Thoracic aorta endothelial cell (primary cell): Measurements from ENCODE around the gene LOXL4. TPM values are rescaled to one million over a fixed set of nuclear protein-coding genes. Genes with fewer than 3 reads are reported as not detected.

Source experiments
- total RNA-seq: library from RNA; depleted of rRNA; stranded (reverse); fragments of >200 nt; gene quantifications from 2 replicates; pipeline ENCODE4 v1.2.3, GENCODE V29; 2012

The LOXL4 gene
- total RNA-seq = 1.2 and 1.6 TPM in 2 replicates

DNA sequence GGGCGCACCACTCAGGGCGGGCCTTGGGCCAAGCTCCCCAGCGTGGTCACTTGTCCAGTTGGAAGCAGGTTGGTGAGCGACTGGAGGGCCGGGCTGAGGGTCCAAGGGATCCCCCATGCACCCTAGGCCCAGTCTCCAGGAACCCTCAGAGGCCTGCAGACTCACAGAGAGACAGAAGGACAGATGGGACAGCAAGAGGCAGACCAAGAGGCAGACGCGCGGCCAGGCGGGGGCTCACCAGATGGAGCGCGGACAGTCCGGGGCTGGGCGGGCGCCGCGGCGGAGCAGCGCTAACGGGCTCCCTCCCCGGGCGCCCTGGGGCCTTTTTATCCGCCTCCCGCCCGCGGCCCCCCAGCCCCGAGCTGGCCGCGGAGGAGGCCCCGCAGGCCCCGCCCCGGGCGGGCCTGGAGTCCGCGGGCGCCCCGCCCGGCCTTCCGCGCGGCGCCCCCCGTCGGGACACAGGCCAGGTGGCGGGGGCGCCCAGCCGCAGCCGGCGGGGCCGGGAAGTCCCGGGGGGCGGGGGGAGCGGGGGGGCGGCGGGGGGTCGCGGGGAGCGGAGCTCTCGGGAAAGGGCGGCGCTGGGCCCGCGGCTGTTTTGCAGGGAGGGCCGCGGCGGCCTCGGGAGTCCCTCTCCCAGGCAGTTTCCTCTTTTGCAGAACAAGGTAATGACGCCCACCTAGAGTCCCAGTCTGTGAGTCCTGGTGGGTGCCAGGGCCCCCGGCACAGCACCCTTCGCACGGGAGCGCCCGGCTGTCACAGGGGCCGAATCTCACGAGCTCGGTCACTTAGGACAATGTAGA lies at the start of gene LOXL4:
TSS of gene LOXL4 (minus strand) at position 301 of the 800 bp plus-strand sequence. CDS start 5,175 bp downstream, outside the sequence.

Other genes with a start within 250 kb of the LOXL4 start
- 0.80 and 5.4 TPM in 2 replicates for gene CRTAC1, start 237.6 kb downstream of the LOXL4 start, total RNA-seq
- gene R3HCC1L, start 133.5 kb downstream of the LOXL4 start, total RNA-seq = 18.5 and 18.8 TPM in 2 replicates
- gene PYROXD2, start 147.0 kb upstream of the LOXL4 start, total RNA-seq = 2.1 and 3.5 TPM in 2 replicates
- 25.1 and 35.4 TPM in 2 replicates for gene HPS1, start 178.7 kb upstream of the LOXL4 start, total RNA-seq